GM19463 (cell line): ENCODE results near the gene TMEM119.
"Not testable (repeated sequence)": the region's sequence is repeated elsewhere in the genome, so short reads cannot be mapped to it uniquely, and the experiment has no call there.

ENCODE experiments used
- ATAC-seq: cut with Tn5 transposase; IDR thresholded peaks from one replicate; pipeline ENCODE4 v1.9.1; 2021; ENCODE audit warnings: mild to moderate bottlenecking, moderate library complexity; ENCODE audit not compliant: unreplicated experiment

TMEM119 gene

DNA sequence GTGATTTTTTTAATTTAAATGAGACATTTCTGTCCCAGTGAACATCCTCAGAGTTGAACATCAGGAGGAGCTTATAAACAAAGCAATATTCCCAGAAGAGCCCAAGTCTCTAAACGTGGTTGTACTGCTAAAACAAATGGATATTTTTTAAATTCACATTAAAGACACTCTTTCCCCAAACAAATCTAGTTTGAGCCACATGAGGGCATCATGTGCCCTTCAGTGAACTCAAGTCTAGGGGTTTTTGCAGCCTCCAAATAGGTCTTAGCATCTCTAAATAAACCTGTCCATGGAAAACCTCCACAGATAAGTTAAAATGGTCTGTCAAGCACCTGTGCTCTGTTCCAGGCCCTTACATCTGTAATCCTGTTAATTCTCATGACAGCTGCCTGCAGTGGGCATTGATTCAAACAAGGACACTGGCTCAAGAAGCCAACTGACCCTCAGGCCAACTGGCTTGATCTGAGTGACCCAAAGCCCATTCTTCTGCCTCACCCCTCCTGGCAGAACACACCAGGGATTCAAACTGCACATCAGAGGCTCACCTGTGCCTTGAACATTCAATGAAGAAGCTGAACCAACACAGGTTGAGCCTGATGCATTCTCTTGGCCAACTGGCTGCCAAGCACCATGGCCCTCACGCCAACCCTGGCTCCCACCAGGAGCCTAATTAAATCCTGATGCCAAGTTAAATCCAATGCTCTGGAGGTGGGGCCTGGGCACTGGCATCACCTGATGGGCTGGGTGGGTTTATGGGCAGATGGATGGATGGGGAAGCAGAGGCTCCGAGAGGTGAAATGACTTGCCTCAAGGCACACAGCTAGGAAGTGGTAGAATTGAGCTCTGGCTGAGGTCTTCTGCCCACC, 26.9 kb downstream of the TMEM119 start:
- ATAC-seq, result no peak

DNA sequence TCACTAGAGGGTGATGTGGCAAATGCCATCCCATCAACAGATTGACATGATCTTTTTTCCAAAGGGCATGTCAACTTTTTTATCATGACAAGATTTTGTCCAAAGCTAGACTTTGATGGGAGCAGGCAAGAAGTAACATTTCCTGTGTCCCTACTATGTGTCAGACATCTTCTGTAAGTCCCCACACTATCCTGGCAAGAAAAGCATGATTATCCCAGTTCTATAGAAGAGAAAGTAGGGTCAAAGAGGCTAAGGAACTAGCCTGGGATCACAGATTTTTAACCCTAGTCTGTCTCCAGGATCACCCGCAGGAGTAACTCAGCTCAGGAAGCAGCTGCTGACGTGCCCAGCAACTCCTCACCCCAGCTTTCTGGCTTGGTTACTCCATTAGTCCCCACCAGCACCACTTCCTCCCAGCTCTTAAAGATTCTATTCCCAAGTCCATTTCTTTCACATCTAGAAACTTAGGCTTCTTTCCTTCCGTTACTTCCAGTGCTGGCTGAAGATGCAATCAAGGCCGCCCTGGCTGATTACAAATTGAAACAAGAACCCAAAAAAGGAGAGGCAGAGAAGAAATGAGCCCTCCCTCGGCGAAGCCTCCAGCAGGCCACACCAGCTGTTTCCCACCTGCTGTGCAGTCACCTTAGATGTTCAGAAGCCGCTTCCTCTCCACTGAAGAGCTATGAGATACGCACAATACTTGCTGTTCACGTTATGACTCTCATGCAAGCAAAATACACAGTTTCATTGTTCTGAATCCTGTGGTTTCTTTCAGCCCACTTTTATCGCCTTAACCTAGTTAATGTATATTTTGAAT, 29.3 kb downstream of the TMEM119 start:
- peak; percentile 64 for ATAC-seq

DNA sequence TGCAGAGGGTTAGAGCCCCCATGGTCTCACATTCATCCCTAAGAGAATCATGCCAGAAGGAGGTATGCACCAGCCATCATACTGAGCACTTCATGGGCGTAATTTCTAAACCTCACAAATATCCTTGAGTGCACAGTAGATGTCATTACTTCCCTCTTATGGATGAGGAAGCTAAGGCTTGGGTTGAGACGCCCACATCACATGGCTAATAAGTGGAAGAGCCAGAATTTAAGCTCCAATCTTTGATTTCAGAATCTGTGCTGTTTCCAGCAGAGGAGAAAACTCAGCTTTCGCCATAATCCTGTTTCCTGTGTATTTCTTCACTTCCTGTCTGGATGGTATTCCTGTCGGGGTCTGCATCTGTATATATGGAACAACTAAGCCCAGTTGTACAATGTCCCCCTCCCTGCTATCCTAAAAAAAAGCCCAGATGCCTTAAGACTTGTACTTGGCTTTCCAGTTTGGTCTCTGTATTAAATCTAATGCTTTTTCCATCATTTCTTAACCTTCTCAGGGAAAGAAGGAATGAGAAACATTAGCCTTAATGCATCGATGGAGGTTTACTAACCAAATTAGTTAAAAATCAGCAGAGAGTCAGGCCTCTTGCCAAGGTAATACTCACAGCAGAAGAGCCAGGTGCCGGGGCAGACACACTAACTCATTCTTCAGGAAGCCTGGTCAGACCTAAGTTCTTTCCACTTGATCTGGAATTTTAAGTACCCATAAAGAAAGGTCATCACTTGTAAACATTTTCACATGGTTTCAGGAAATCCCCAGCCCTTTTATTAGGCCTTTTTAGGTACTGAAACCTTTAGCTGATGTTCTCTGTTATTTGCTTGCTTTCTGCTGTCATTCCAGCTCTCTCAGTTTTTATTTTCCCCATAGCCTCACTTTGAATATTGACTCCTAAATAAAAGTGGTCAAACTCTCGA, 30.2 kb downstream of the TMEM119 start:
- no peak for ATAC-seq

DNA sequence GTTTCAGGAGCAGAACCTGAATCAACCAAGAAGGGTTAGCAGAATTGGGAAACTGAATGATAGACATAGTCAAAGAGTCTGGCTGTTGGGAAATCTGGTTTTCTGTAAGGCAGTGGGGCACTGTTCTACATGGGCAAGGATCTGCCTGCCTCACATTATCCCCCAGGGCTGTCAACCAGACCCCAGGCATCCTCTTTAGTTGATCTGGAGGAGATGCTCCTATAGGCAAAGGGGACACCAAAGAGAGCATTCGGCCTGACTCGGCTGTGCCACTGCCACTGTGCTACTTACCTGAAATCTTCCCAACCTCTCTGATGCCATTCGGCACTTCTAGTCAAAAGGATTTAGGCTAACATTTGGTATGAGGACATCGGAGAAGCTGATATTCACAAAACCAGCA, 31.4 kb downstream of the TMEM119 start:
- no peak for ATAC-seq

- no peak for ATAC-seq
These were observed 31.9 kb downstream of the TMEM119 start for GRCh38 chr12:108565976-108566375.

- no peak for ATAC-seq
These were observed 32.7 kb downstream of the TMEM119 start for GRCh38 chr12:108565146-108565545.

DNA sequence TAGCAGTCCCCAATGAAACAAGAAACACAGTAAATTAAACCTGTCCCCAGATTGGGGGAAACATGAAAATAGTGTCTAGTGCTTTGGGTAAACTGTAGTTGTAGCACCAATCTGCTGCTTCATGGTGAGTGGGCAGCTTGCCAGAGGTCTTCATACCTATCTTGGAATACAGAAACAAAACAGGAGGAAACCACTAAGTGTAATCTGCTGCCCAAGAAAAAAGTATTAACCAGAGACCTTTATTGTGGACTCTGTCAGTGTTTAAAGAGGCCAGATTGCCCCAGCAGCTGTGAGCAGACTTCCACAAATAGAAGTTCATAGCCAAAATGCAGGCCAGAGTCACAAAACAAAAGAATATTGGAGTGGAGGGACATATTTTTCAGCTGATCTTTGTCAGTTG, 33.2 kb downstream of the TMEM119 start:
- no peak for ATAC-seq

- ATAC-seq, result no peak
These were observed 34.1 kb downstream of the TMEM119 start for GRCh38 chr12:108563804-108564151.

DNA sequence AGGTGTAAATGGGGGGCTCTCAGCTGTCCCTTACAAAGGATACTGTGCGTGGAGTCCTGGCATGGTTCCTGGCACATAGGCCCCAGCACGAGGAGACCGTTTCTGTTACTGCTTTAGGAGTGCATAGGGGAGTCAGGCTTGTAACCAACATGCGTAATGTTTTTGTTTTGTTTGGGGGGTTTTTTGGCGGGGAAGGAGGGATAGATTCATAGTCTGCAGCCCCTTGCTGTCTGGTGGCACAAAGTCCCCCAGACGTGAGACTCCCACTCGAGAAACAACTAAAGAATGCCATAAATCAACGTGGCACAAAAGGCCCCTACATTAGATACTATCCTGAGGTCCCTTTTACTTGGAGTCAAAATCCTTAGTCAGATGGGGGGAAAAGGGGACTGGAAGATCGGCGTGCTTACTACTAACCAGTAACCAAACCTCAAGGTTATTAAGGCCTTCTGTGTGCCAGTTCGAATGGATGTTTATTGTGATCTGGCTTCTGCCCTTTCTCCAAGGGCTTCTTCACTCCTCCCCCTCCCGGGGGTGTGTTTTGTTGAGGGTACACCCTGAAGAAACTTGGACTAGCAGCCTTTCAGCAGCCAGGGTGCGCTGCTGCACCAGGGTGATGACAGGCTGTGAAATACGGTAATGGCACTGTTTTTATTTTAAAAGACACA, 34.6 kb downstream of the TMEM119 start:
- ATAC-seq, result peak; percentile 40

- peak; percentile 52 for ATAC-seq
These were observed 35.3 kb downstream of the TMEM119 start, which contains the start of gene ISCU for GRCh38 chr12:108562348-108563135. Gene ISCU, plus strand, starts transcription at chr12:108562596. Its CDS starts 27 bp downstream, at chr12:108562623.

DNA sequence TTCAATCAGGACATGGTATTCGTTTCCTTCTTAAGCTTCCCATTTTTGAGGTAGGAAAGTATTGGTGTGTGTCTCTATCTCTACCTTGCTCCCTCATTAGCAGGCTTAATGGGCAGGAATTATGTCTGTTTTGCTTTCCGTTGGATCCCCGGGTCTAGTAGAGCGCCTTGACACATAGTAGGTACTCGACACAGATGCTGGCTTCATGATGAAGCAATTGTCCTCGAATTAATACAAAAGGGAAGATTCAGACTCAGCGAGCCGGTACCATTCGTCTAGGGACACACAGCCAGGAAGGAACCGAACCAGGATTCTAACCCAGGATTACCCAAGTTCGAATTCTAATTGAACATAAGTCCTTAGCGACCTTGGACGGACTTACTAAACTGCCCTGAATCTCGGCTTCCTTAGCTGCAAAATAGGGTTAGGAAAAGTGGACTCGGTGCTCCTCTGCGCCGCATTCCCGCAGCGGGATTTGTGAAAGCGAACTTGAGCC, 36.0 kb downstream of the TMEM119 start:
- no peak for ATAC-seq

DNA sequence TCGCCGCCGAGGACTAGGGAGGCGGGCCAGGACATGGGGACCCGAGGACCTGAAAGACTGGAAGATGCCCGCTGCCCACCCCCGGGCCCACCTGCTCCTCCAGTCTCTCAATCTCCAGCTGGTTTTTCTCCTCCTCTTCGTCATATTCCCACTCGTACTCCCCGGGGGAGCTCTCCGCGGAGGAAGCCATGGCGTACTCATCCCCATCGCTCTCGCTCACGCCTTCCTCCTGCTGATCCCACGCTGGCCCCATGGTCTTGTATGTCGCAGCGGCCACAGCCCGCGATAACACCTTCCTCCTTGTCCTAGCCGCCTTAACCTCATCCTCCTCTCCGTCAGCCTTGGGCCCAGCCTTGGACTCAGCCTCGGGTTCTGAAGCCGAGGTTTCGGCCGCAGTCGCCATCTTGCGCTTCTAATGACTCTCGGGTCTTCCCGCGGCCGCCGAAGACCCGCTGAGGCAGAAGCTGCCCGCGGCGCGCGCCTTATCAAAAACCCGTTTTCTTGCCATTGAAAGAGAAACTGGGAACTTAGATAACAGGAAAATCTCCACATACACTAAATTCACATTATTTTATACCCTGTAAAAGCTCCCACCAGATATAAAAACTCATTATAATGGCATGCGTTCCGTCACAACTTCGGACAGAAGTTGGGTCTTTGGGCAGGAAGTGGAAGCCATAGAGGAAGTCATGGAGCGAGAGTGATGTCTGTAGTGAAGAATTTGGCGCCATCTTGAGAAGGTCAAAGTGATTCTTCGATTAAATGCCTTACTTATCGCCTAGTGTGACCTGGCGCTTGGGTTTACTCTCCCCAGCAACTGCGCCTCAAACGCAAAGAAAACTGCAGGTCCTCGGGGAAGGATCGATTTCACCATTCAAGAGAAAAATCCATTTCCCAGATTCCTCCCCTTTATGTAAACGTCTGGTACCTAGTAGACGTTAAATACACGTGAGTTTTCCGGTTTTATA, 36.8 kb downstream of the TMEM119 start, which contains the start of gene SART3:
Gene SART3, minus strand, starts transcription at position 422 of the 968 bp plus-strand sequence. Its CDS starts 19 bp downstream, at position 403.
- ATAC-seq, result peak; percentile 34

DNA sequence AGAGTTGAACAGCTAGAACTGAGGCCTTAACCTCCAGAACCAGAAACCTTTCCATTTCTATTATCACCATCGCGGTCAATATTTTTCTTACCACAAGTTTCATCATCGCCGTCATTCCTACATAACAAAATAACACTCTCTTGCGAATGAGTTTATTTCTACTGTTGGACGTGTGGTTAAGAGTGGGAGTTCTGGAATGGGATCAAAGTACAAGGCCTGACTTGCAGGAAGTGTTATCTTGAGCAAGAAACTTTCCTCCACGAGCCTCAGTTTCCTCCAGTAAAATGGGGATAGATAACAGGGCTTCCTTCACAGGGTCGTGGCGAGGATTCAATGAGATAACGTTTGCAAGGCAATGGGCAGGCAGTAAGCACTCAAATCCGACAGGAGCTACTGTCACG, 37.6 kb downstream of the TMEM119 start:
- ATAC-seq, result no peak

DNA sequence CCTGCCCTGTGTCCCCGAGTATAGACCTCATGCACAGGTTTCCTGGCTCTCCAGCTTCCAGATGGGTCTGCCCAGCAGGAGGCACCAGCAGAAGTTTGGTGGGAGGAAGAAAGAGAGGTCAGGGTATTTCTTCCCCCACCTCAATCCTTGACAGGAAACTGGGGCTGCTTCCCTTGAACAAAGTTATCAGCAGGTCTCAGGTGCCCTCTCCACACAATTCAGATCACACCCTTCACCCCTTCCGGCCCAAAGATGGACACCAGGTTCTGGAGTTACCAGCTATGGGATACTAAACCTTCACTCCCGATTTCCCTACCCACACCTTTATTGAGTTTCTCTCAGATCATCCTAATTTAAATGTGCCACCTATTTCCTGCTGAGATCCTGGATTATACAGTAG, 38.1 kb downstream of the TMEM119 start:
- ATAC-seq, result no peak

- no peak for ATAC-seq
These were observed 38.8 kb downstream of the TMEM119 start for GRCh38 chr12:108559007-108559655.

DNA sequence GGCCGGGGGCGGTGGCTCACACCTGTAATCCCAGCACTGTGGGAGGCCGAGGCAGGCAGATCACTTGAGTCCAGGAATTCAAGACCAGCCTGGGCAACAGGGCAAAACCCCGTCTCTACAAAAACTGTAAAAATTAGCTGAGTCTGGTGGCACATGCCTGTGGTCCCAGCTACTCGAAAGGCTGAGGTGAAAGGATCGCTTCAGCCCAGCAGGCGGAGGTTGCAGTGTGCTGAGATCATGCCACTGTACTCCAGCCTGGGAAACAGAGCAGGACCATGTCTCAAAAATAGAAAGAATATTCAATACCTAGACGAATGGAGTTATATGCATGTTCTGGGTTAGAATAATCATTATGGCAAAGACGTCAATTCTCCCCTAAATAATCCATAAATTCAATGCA, 42.5 kb downstream of the TMEM119 start:
- not testable (repeated sequence) for ATAC-seq

DNA sequence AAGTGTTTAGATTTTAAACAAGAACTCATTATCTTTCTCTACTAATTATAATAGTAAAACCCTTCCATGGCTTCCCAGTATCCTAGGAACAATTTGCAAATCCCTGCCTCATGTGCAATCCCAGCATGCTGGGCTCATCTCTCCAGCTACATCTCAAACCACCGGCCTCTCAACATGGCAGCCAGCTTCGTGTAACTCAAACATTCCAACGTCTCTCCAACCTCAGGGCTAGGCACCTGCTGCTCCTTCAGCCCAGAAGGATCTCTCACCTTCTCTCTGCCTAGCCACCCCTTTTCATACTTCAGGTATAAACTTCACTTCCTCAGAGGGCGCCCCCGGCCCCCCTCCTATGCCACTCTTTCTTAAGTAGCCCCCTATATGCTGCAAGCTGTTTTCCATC, 44.1 kb downstream of the TMEM119 start:
- no peak for ATAC-seq

GRCh38 chr12:108551535-108551934, 46.3 kb downstream of the TMEM119 start:
- no peak for ATAC-seq
